ENCODE measurements around the gene SCTR.

Gene SCTR

DNA sequence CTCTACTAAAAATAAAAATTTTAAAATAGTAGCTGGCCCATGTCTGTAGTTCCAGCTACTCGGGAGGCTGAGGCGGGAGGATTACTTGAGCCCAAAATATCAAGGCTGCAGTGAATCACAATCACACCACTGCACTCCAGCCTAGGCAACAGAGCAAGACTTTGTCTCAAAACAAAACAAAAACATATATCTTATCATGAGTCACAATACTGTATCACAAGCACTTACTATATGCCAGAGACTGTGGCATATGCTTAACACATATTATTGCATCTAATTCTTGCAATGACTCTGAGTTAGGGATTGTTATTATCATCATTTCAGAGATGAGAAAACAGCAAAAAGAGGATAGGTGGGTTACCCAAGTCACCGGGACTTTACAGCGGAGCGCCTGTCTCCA, 122.2 kb downstream of the SCTR start:
- no peak for DNase-seq

DNA sequence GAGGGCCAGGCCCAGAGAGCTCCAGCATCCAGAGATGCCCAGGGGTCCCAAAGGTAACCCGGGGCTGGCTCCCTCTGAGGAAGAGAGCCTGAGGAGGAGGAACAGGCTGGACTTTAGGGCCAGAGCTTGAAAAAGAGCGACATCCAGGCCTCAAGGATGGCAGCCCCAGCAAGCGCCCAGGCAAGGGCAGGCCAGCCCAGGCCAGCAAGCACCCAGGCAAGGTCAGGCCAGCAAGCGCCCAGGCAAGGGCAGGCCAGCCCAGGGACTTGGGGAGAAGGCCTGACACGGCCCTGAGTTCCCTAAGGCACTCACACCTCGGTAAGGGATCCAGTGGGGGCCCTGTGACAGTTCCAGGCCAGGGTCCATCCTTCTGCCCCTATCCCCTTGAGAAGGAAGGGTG, 127.1 kb downstream of the SCTR start:
- DNase-seq: no peak

DNA sequence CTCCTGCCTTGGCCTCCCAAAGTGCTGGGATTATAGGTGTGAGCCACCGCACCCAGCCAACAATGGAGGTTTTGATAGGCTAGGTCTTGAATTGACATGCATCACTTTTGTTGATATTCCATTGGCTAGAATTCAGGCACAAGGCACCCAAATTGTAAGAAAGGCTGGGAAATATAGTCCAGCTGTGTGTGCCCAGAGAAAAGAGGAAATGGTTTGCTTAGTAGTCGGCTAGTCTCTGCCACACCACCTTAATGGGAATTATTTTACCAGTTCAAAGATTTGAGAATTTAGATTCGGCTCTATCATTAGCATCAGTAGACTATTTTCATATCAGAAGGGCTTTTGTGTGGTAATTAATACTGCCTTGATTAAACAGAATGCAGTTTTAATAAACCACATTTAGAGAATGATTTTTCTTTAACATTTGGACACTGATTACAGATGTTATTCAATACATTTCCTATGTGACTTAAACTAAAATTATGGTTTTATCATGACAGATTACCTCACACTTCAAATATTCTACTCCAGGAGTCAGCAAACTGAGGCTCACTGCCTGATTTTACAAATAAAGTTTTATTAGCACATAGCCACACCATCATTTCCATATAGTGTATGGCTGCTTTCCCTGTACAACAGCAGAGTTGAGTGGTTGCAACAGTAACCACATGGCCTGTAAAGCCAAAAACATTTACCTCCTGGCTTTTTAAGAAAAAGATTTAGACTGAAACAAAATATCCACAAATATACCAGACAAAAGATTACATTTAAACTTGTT, 130.1 kb downstream of the SCTR start:
- no peak for DNase-seq

Measured in NCI-H1436 (cell line).